Upper lobe of right lung (tissue), 1 donor: ENCODE data around the gene PTP4A1. TPM values are rescaled to one million over a fixed set of nuclear protein-coding genes. Genes with fewer than 3 reads are reported as not detected.

Experiments
- ATAC-seq: fragments of 200-7000 bp; cut with Tn5 transposase; one replicate; pipeline ENCODE4 v1.9.1; 2020; ENCODE audit warnings: mild to moderate bottlenecking, moderate library complexity
- DNase-seq: peaks from one replicate; pipeline ENCODE4 v3.0.0-alpha.2; 2020
- H3K27ac ChIP-seq: fragments of 200-600 bp; one replicate; pipeline ENCODE4 v1.8.0; 2022
- H3K27me3 ChIP-seq: fragments of 200-600 bp; one replicate; pipeline ENCODE4 v1.8.0; 2022; ENCODE audit warnings: mild to moderate bottlenecking
- H3K36me3 ChIP-seq: fragments of 200-600 bp; one replicate; pipeline ENCODE4 v1.8.0; 2022
- H3K4me1 ChIP-seq: fragments of 200-600 bp; one replicate; pipeline ENCODE4 v1.8.0; 2022
- H3K4me3 ChIP-seq: fragments of 200-600 bp; one replicate; pipeline ENCODE4 v1.8.0; 2022; ENCODE audit warnings: mild to moderate bottlenecking
- H3K9me3 ChIP-seq: fragments of 200-600 bp; one replicate; pipeline ENCODE4 v1.8.0; 2022
- CTCF ChIP-seq: fragments of 200-600 bp; IDR thresholded peaks from one replicate; pipeline ENCODE4 v1.8.0; 2022; ENCODE audit warnings: antibody characterized with exemption
- intact Hi-C: fragments of 100-400 bp; cut with DNase I; formaldehyde crosslinking; loops from one replicate; pipeline ENCODE4 v1.11.0; 2022
- total RNA-seq: library from RNA; stranded (reverse); fragmentation: NEBNext Ultra II Directional; extraction: Animal tissue kit (Norgen Biotek cat#: 25700); gene quantifications from one replicate; pipeline ENCODE4 v1.2.1, GENCODE V29; 2021
- donor health status: DM: no; HTN: yes; CAD: no; lungs with severe emphysema.

The PTP4A1 gene
- total RNA-seq, 1 donor from 2014 or later: 55.6 TPM

GRCh38 chr6:63611560-63611959 lies 39.3 kb downstream of the PTP4A1 start:
- Histone ChIP-seq H3K27ac (no peak overlapping the region), H3K4me1 (no peaks in the 10 kb centered on the region), H3K4me3 (no peak overlapping the region), H3K36me3 (no peaks in the 10 kb centered on the region), H3K27me3 (no peaks in the 10 kb centered on the region), H3K9me3 (no peaks in the 10 kb centered on the region)
- ATAC-seq (no peak), DNase-seq (no peak)
- intact Hi-C loops: no loop called here
- TF ChIP-seq CTCF: no peak

GRCh38 chr6:63615590-63615989 lies 43.3 kb downstream of the PTP4A1 start:
- TF ChIP-seq CTCF: no peak
- Histone ChIP-seq H3K36me3 (no peaks in the 10 kb centered on the region), H3K27me3 (peaks cover 3% of the 10 kb centered on the region), H3K9me3 (no peaks in the 10 kb centered on the region), H3K4me3 (no peak overlapping the region), H3K4me1 (no peaks in the 10 kb centered on the region), H3K27ac (no peak overlapping the region)
- ATAC-seq (no peak), DNase-seq (no peak)
- intact Hi-C loops: no loop called here

Other genes starting within 250 kb of the PTP4A1 start
- 61.1 TPM for gene PHF3, start 63.3 kb downstream of the PTP4A1 start, total RNA-seq